ENCODE data around the gene SCN3A. TPM values are rescaled to one million over a fixed set of nuclear protein-coding genes. Genes with fewer than 3 reads are reported as not detected.

SCN3A gene
- total RNA-seq, 1 experiment from 2014 or later, result not detected

- Histone ChIP-seq H3K4me1 (ENCODE audit: control insufficient read depth, insufficient read depth, low read length) (no peaks in the 10 kb centered on the region), H3K36me3 (ENCODE audit: control insufficient read depth, insufficient read depth, low read length) (no peaks in the 10 kb centered on the region), H3K9me3 (ENCODE audit: control insufficient read depth, insufficient read depth, low read depth, low read length) (no peaks in the 10 kb centered on the region; the same call in 1 of the 2 replicates), H3K27ac (ENCODE audit: low read length) (no peak overlapping the region), H3K4me3 (ENCODE audit: low read depth in 2 of 2, low read length in 2 of 2) (no peak overlapping the region), H3K27me3 (ENCODE audit: control insufficient read depth, insufficient read depth, low read length) (no peaks in the 10 kb centered on the region)
- CTCF ChIA-PET, result no interaction called here
- TF ChIP-seq POLR2AphosphoS5 (IDR thresholded peaks at IDR 0.05; ENCODE audit: low read depth, low read length) (no peak), TCF7L2 (IDR thresholded peaks at IDR 0.05; ENCODE audit: low read depth, low read length) (no peak), CTCF (IDR thresholded peaks at IDR 0.05) (no peak), REST (IDR thresholded peaks at IDR 0.05; ENCODE audit: insufficient read depth in 1 of 2, low read depth in 2 of 2, low read length in 1 of 2) (no peak), SIN3A (IDR thresholded peaks at IDR 0.05; ENCODE audit: borderline replicate concordance, insufficient read depth, low read depth, low read length) (no peak)
- in situ Hi-C loops (cut with HindIII; ENCODE audit: low pct_unique_long_range_greater_than_20kb, low sequenced_read_pairs) (no loop called here), intact Hi-C loops (cut with micrococcal nuclease; ENCODE audit: unreplicated experiment) (no loop called here)
- BruUV-seq (replicated peaks), result no TSS peak
- POLR2A ChIA-PET, result no interaction called here
- no peak for ATAC-seq
- DNase-seq (ENCODE audit: low read depth, low spot score), result no peak
Observed at GRCh38 chr2:165078913-165079312, 124.9 kb downstream of the SCN3A start.

GRCh38 chr2:165074884-165075283 is 129.0 kb downstream of the SCN3A start:
- Histone ChIP-seq H3K4me3 (ENCODE audit: low read depth in 2 of 2, low read length in 2 of 2) (no peak overlapping the region), H3K27me3 (ENCODE audit: control insufficient read depth, insufficient read depth, low read length) (no peaks in the 10 kb centered on the region), H3K27ac (ENCODE audit: low read length) (no peak overlapping the region), H3K9me3 (ENCODE audit: control insufficient read depth, insufficient read depth, low read depth, low read length) (no peaks in the 10 kb centered on the region; the same call in 1 of the 2 replicates), H3K4me1 (ENCODE audit: control insufficient read depth, insufficient read depth, low read length) (no peaks in the 10 kb centered on the region), H3K36me3 (ENCODE audit: control insufficient read depth, insufficient read depth, low read length) (no peaks in the 10 kb centered on the region)
- intact Hi-C loops (cut with micrococcal nuclease; ENCODE audit: unreplicated experiment), result no loop called here
- ChIA-PET CTCF (no interaction called here), POLR2A (no interaction called here)
- ATAC-seq (no peak), DNase-seq (ENCODE audit: low read depth, low spot score) (no peak)
- no peak for TF ChIP-seq POLR2AphosphoS5 (IDR thresholded peaks at IDR 0.05; ENCODE audit: low read depth, low read length)
- TF ChIP-seq REST (IDR thresholded peaks at IDR 0.05; ENCODE audit: insufficient read depth in 1 of 2, low read depth in 2 of 2, low read length in 1 of 2), result no peak
- TF ChIP-seq TCF7L2 (IDR thresholded peaks at IDR 0.05; ENCODE audit: low read depth, low read length), result no peak
- TF ChIP-seq CTCF (IDR thresholded peaks at IDR 0.05), result no peak
- BruUV-seq (replicated peaks), result no TSS peak
- in situ Hi-C loops (cut with HindIII; ENCODE audit: low pct_unique_long_range_greater_than_20kb, low sequenced_read_pairs), result no loop called here
